Hippocampal formation (tissue), 2 donors: Measurements from ENCODE around the gene EZH2.

Experiments
- DNase-seq, 2 donors: peaks; one replicate each; lab custom pipeline; 2025; lab: John Stamatoyannopoulos, UW

Gene EZH2

GRCh38 chr7:148761499-148762278 is 122.4 kb downstream of the EZH2 start:
- DNase-seq: no peak
